Activated CD4-positive, alpha-beta memory T cell treated with anti-CD3 and anti-CD28 coated beads, Interleukin-2, amount 10 ng/mL, durations not matched to agents 7 days and 5 days (primary cell): ENCODE measurements around the gene CIROP. TPM values are rescaled to one million over a fixed set of nuclear protein-coding genes. Genes with fewer than 3 reads are reported as not detected.
A peak's percentile ranks its signal among the peaks of the same experiment; 100 is the strongest.

Source experiments
- CTCF ChIA-PET: fragments of 350-600 bp; sonication (Branson Sonifier 250); formaldehyde crosslinking; loops from one replicate; lab custom pipeline; 2021; ENCODE audit warnings: antibody characterized with exemption, inconsistent platforms; lab: Charles Lee
- POLR2A ChIA-PET: fragments of 350-600 bp; sonication (Branson Sonifier 250); formaldehyde crosslinking; loops from one replicate; lab custom pipeline; 2021; ENCODE audit warnings: antibody characterized with exemption; lab: Charles Lee
- DNase-seq: peaks from one replicate; pipeline ENCODE4 v3.0.0-alpha.2; 2020
- H3K27ac Mint-ChIP-seq: one replicate; pipeline ENCODE4 v1.8.0; 2021; ENCODE audit warnings: mild to moderate bottlenecking, mixed read lengths
- H3K27me3 Mint-ChIP-seq: one replicate; pipeline ENCODE4 v1.8.0; 2021; ENCODE audit warnings: mixed read lengths
- H3K36me3 Mint-ChIP-seq: one replicate; pipeline ENCODE4 v1.8.0; 2021; ENCODE audit warnings: low read depth, mixed read lengths
- H3K4me1 Mint-ChIP-seq: one replicate; pipeline ENCODE4 v1.8.0; 2021; ENCODE audit warnings: mixed read lengths
- H3K4me3 Mint-ChIP-seq: one replicate; pipeline ENCODE4 v1.8.0; 2021; ENCODE audit warnings: mild to moderate bottlenecking, mixed read lengths
- H3K9me3 Mint-ChIP-seq: one replicate; pipeline ENCODE4 v1.8.0; 2021; ENCODE audit warnings: mixed read lengths
- total RNA-seq, 2 experiments: library from RNA; stranded (reverse); gene quantifications; one replicate each; pipeline ENCODE4 v1.2.3, GENCODE V29; 2021

Gene CIROP
- total RNA-seq, 2 experiments from 2014 or later: not detected

- ChIA-PET POLR2A (no interaction called here), CTCF (interaction anchor here (1.4 kb wide), 1 partner anchor 61 kb away, joined by 4 read pairs; no protein-coding TSS in a partner anchor)
- no peak overlapping the region for H3K27ac Mint-ChIP-seq
- H3K9me3 Mint-ChIP-seq: peaks cover 1% of the 10 kb centered on the region
- H3K27me3 Mint-ChIP-seq: peaks cover 10% of the 10 kb centered on the region
- peaks cover 19% of the 10 kb centered on the region for H3K4me1 Mint-ChIP-seq
- no peak overlapping the region for H3K4me3 Mint-ChIP-seq
- H3K36me3 Mint-ChIP-seq: no peaks in the 10 kb centered on the region
- no peak for DNase-seq
These were observed 21.9 kb upstream of the CIROP start for GRCh38 chr14:23126548-23127278.

GRCh38 chr14:23125933-23126524, 21.2 kb upstream of the CIROP start:
- ChIA-PET CTCF (interaction anchor here (1.4 to 7.6 kb wide), 2 partner anchors 60 to 61 kb away, joined by 4 to 214 read pairs; partner anchors contain the start of gene SLC7A8), POLR2A (no interaction called here)
- Mint-ChIP-seq H3K4me3 (no peak overlapping the region), H3K36me3 (no peaks in the 10 kb centered on the region), H3K27ac (no peak overlapping the region), H3K4me1 (peaks cover 26% of the 10 kb centered on the region), H3K27me3 (peaks cover 6% of the 10 kb centered on the region), H3K9me3 (peaks cover 1% of the 10 kb centered on the region)
- DNase-seq: no peak

- H3K4me1 Mint-ChIP-seq: peaks cover 36% of the 10 kb centered on the region
- no peak overlapping the region for H3K27ac Mint-ChIP-seq
- no peak overlapping the region for H3K4me3 Mint-ChIP-seq
- no peak for DNase-seq
- H3K36me3 Mint-ChIP-seq: no peaks in the 10 kb centered on the region
- H3K27me3 Mint-ChIP-seq: peaks cover 3% of the 10 kb centered on the region
- ChIA-PET CTCF (interaction anchor here (7.6 kb wide), 1 partner anchor 61 kb away, joined by 214 read pairs; the partner anchor contains the start of gene SLC7A8), POLR2A (interaction anchor here (0.7 to 1.0 kb wide), 2 partner anchors 52 to 178 kb away, joined by 3 read pairs; partner anchors contain the start of gene PPP1R3E)
- H3K9me3 Mint-ChIP-seq: peaks cover 1% of the 10 kb centered on the region
These were observed 20.2 kb upstream of the CIROP start for GRCh38 chr14:23125011-23125410.

DNA sequence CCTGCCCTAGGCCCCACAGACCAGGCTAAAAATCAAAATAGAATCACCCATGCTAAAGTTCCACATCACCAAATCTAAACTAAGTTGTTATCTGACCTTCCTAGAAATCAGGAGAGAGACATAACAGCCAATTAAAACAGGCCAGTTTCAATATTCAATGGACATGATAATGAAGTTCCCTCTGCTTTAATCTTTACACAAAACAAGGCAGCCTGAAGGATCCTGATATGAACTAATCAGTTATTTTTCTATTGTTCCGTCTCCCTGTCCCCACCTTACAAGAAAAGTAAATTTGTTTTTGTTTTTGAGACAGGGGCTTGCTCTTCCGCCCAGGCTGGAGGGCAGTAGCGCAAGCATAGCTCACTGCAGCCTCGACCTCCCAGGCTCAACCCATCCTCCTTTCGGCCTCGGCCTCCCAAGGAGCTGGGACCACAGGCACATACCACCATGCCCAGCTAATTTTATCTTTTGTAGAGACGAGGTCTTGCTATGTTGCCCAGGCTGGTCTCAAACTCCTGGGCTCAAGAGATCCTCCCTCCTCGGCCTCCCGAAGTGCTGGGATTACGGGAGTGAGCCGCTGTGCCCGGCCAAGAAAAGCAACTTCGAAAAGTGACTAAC, 19.7 kb upstream of the CIROP start:
- ChIA-PET CTCF (interaction anchor here (1.5 to 7.6 kb wide), 2 partner anchors 17 to 62 kb away, joined by 4 to 214 read pairs; partner anchors contain the start of gene SLC7A8), POLR2A (interaction anchor here (1.0 kb wide), 1 partner anchor 53 kb away, joined by 3 read pairs; no protein-coding TSS in a partner anchor)
- Mint-ChIP-seq H3K27ac (no peak overlapping the region), H3K9me3 (peaks cover 1% of the 10 kb centered on the region), H3K4me3 (no peak overlapping the region), H3K4me1 (peaks cover 42% of the 10 kb centered on the region), H3K36me3 (no peaks in the 10 kb centered on the region), H3K27me3 (peaks cover 3% of the 10 kb centered on the region)
- DNase-seq: no peak

DNA sequence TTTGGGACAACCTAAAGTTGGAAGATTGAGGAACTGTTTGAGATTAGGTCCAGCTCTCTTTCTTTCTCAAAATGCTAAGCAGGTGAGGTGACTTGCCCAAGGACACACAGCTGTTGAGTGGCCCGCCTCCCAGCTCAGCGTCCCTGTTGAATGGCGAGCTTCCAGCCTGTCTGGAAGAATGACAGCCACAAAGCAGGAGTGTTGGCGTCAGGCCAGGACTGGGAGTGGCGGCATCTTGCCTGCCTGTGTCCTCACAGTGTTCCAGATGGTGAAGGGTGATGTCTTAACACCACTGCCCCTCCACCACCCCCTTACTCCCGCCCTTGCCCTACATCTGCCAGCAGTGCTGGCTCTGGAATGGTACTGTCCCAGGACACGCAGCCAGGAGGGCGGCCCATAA, 18.6 kb upstream of the CIROP start:
- no peak for DNase-seq
- Mint-ChIP-seq H3K27ac (no peak overlapping the region), H3K36me3 (no peaks in the 10 kb centered on the region), H3K9me3 (no peaks in the 10 kb centered on the region), H3K27me3 (peaks cover 3% of the 10 kb centered on the region), H3K4me1 (peaks cover 40% of the 10 kb centered on the region), H3K4me3 (no peak overlapping the region)
- ChIA-PET CTCF (interaction anchor here (1.5 to 7.6 kb wide), 2 partner anchors 18 to 63 kb away, joined by 4 to 214 read pairs; partner anchors contain the start of gene SLC7A8), POLR2A (no interaction called here)

- Mint-ChIP-seq H3K9me3 (no peaks in the 10 kb centered on the region), H3K4me1 (peaks cover 34% of the 10 kb centered on the region), H3K27me3 (peaks cover 3% of the 10 kb centered on the region), H3K36me3 (no peaks in the 10 kb centered on the region), H3K27ac (no peak overlapping the region), H3K4me3 (no peak overlapping the region)
- ChIA-PET POLR2A (interaction anchor here (1.0 to 2.9 kb wide), 4 partner anchors 64 to 199 kb away, joined by 3 to 22 read pairs (median 10); partner anchors contain the start of genes PABPN1 and PPP1R3E), CTCF (interaction anchor here (0.8 to 7.6 kb wide), 14 partner anchors 10 to 258 kb away, joined by 3 to 214 read pairs (median 22); partner anchors contain the start of genes ACIN1, C14orf119, PABPN1 and PPP1R3E)
- DNase-seq: no peak
These were observed 17.3 kb upstream of the CIROP start for GRCh38 chr14:23122086-23122485.

- no peaks in the 10 kb centered on the region for H3K36me3 Mint-ChIP-seq
- H3K27me3 Mint-ChIP-seq: peaks cover 4% of the 10 kb centered on the region
- ChIA-PET POLR2A (interaction anchor here (0.8 to 2.9 kb wide), 8 partner anchors 9 to 200 kb away, joined by 3 to 22 read pairs (median 4); partner anchors contain the start of genes ACIN1, C14orf119, PABPN1 and PPP1R3E), CTCF (interaction anchor here (0.6 to 7.6 kb wide), 36 partner anchors 8 to 262 kb away, joined by 3 to 214 read pairs (median 7); partner anchors contain the start of genes ACIN1, C14orf119, CDH24 and HAUS4)
- no peak overlapping the region for H3K4me3 Mint-ChIP-seq
- H3K9me3 Mint-ChIP-seq: no peaks in the 10 kb centered on the region
- peaks cover 34% of the 10 kb centered on the region for H3K4me1 Mint-ChIP-seq
- DNase-seq: peak; percentile 36
- peak overlapping the region; percentile 83 for H3K27ac Mint-ChIP-seq
These were observed 16.6 kb upstream of the CIROP start for GRCh38 chr14:23121361-23121771.

DNA sequence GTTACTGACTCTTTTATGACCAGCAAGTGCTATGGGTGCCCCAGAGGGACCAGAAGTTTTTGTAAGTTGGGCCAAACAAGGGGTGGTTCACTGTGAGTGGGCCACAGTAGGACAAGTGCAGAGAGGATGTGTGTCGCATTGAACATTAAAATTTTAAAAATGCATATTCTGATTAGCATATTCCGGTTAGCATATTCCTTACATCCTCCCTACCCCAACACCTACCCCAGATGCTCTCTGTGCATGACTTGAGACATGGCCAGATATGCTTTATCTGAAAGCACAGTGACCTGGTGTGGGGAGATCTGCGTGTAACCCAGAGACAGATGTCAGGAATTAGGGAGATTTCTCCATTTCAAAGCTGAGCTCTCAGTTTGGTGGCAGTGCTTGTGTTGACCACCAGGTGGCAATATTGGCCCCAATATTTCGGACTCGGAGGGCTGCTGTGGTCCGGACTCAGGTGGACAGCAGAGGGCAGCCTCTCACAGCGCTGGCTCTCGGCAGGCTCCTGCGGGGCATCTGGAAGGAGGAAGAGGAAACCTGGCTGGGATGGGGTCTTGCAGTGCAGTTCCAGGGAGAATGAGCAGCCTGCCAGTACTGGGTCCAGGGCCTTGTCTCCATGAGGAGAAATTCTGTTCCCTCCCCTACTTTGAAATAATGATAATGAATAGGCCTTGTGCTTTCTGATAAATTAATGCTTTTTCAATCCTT, 15.9 kb upstream of the CIROP start:
- DNase-seq: peak; percentile 85
- Mint-ChIP-seq H3K4me3 (peak overlapping the region; percentile 36), H3K4me1 (peaks cover 34% of the 10 kb centered on the region), H3K9me3 (no peaks in the 10 kb centered on the region), H3K36me3 (no peaks in the 10 kb centered on the region), H3K27me3 (peaks cover 1% of the 10 kb centered on the region), H3K27ac (peak overlapping the region; percentile 83)
- CTCF ChIA-PET: interaction anchor here (0.6 to 7.6 kb wide), 56 partner anchors 9 to 436 kb away, joined by 3 to 214 read pairs (median 5); partner anchors contain the start of genes ACIN1, C14orf119, CDH24 and HAUS4
- POLR2A ChIA-PET: interaction anchor here (0.6 to 2.9 kb wide), 13 partner anchors 10 to 201 kb away, joined by 3 to 22 read pairs (median 4); partner anchors contain the start of genes ACIN1, C14orf119, PABPN1 and PPP1R3E

GRCh38 chr14:23119363-23120327, 14.9 kb upstream of the CIROP start:
- POLR2A ChIA-PET: interaction anchor here (0.7 to 2.9 kb wide), 8 partner anchors 24 to 202 kb away, joined by 3 to 22 read pairs (median 6); partner anchors contain the start of genes ACIN1, C14orf119, PABPN1 and PPP1R3E

GRCh38 chr14:23118506-23119362, 13.9 kb upstream of the CIROP start, which contains the start of gene CEBPE:
Gene CEBPE (minus strand): TSS chr14:23119255. CDS start chr14:23119091, 164 bp downstream.
- Mint-ChIP-seq H3K4me1 (peaks cover 45% of the 10 kb centered on the region), H3K27me3 (peaks cover 4% of the 10 kb centered on the region), H3K9me3 (no peaks in the 10 kb centered on the region), H3K36me3 (no peaks in the 10 kb centered on the region), H3K4me3 (no peak within 1 kb of the TSS), H3K27ac (peak within 1 kb of the TSS; percentile 83)
- DNase-seq: no peak
- ChIA-PET CTCF (interaction anchor here (1.0 to 7.6 kb wide), 3 partner anchors 68 to 261 kb away, joined by 3 to 214 read pairs (median 27); partner anchors contain the start of gene SLC7A8), POLR2A (interaction anchor here (2.9 kb wide), 1 partner anchor 183 kb away, joined by 17 read pairs; the partner anchor contains the start of gene PPP1R3E)

More at GRCh38 chr14:23119363-23120327, 14.9 kb upstream of the CIROP start:
- Mint-ChIP-seq H3K4me3 (no peak overlapping the region), H3K36me3 (no peaks in the 10 kb centered on the region), H3K9me3 (no peaks in the 10 kb centered on the region), H3K27me3 (peaks cover 4% of the 10 kb centered on the region), H3K27ac (peak overlapping the region; percentile 83), H3K4me1 (peaks cover 41% of the 10 kb centered on the region)
- CTCF ChIA-PET: interaction anchor here (0.6 to 7.6 kb wide), 21 partner anchors 10 to 269 kb away, joined by 3 to 214 read pairs (median 9); partner anchors contain the start of genes ACIN1, C14orf119, HOMEZ and PABPN1
- DNase-seq: peak; percentile 38
